ENCODE data around the gene NLGN1.

The NLGN1 gene

DNA sequence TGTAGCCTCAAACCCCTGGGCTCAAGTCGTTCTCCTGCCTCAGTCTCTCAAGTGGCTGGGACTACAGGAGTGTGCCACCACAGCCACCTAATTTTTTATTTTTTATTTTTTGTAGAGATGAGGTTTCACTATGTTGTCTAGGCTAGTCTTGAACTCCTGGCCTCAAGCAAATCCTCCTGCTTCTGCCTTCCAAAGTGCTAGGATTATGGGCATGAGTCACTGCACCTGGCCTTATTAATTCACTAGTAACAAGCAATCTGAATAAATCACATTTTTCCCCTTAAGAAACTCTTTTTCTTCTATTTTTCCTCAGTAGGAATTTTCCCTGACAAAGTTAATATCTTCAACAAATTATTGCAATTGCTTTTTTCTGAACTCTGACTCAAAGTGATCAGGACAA lies 336.9 kb downstream of the NLGN1 start:
- DNase-seq (ENCODE audit: low read depth) = no peak
- H3K4me3 ChIP-seq (ENCODE audit: low read depth, low read length) = no peak overlapping the region
- TF ChIP-seq, protein P1, sequence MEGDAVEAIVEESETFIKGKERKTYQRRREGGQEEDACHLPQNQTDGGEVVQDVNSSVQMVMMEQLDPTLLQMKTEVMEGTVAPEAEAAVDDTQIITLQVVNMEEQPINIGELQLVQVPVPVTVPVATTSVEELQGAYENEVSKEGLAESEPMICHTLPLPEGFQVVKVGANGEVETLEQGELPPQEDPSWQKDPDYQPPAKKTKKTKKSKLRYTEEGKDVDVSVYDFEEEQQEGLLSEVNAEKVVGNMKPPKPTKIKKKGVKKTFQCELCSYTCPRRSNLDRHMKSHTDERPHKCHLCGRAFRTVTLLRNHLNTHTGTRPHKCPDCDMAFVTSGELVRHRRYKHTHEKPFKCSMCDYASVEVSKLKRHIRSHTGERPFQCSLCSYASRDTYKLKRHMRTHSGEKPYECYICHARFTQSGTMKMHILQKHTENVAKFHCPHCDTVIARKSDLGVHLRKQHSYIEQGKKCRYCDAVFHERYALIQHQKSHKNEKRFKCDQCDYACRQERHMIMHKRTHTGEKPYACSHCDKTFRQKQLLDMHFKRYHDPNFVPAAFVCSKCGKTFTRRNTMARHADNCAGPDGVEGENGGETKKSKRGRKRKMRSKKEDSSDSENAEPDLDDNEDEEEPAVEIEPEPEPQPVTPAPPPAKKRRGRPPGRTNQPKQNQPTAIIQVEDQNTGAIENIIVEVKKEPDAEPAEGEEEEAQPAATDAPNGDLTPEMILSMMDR (IDR thresholded peaks at IDR 0.05; ENCODE audit: insufficient read depth, low read depth, low read length, missing control alignments) = no peak

- DNase-seq (ENCODE audit: low read depth) = no peak
- H3K4me3 ChIP-seq (ENCODE audit: low read depth, low read length) = no peak overlapping the region
- TF ChIP-seq, protein P1 (IDR thresholded peaks at IDR 0.05; ENCODE audit: insufficient read depth, low read depth, low read length, missing control alignments) = no peak
Measured at GRCh38 chr3:173734895-173735294, 337.4 kb downstream of the NLGN1 start.

DNA sequence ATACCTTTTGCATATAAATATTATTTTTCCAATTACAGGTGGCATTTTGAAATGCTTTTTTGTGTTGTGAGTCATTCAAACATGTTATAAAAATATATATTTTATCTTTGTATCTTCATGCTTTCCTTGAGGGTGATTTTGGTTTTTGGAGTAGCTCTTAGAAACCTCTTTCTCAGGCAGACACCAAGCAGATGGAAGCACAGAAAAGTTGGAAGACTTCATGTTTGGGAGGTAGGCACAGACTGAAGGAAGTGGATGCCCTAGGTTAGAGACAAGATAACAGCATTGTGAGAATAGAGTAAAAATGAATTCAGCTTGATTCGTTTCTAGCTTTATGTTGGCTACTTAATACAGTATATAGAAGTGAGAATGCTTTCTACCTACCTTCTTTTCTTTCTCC lies 338.3 kb downstream of the NLGN1 start:
- TF ChIP-seq, protein P1 (IDR thresholded peaks at IDR 0.05; ENCODE audit: insufficient read depth, low read depth, low read length, missing control alignments) = no peak
- DNase-seq (ENCODE audit: low read depth) = no peak
- no peak overlapping the region for H3K4me3 ChIP-seq (ENCODE audit: low read depth, low read length)

DNA sequence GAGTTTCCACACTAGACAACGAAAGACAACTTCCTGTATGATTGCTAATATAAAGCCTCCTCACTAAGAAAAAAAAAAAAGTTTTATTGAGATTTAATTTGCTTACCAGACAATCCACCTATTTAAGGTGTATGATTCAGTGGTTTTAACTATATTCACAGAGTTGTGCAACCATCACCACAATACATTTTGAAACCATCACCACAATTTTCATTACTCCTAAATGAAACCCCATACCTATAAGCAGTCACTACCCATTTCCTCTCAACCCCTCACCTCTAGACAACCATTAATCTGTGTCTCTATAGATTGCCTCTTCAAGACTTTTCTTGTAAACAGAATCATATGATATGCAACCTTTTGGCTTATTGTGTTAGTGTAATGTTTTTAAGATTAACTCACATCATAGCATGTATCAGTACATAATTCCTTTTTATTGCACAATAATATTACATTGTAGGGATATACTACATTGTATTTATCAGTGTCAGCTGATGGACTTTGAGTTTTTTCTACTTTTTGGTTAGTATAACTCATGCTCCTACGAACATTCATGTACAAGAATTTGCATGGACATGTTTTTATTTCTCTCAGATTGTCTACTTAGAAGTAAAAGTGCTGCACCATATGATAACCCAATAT lies 339.7 kb downstream of the NLGN1 start:
- no peak for DNase-seq (ENCODE audit: low read depth)
- TF ChIP-seq, protein P1 (IDR thresholded peaks at IDR 0.05; ENCODE audit: insufficient read depth, low read depth, low read length, missing control alignments) = no peak
- no peak overlapping the region for H3K4me3 ChIP-seq (ENCODE audit: low read depth, low read length)

- H3K4me3 ChIP-seq (ENCODE audit: low read depth, low read length) = no peak overlapping the region
- DNase-seq (ENCODE audit: low read depth) = no peak
- TF ChIP-seq, protein P1 (IDR thresholded peaks at IDR 0.05; ENCODE audit: insufficient read depth, low read depth, low read length, missing control alignments) = no peak
Measured at GRCh38 chr3:173739726-173740125, 342.2 kb downstream of the NLGN1 start.

- DNase-seq (ENCODE audit: low read depth) = no peak
- H3K4me3 ChIP-seq (ENCODE audit: low read depth, low read length) = no peak overlapping the region
- TF ChIP-seq, protein P1 (IDR thresholded peaks at IDR 0.05; ENCODE audit: insufficient read depth, low read depth, low read length, missing control alignments) = no peak
Measured at GRCh38 chr3:173742491-173742890, 344.9 kb downstream of the NLGN1 start.

GRCh38 chr3:173743111-173743510 lies 345.6 kb downstream of the NLGN1 start:
- DNase-seq (ENCODE audit: low read depth) = no peak
- H3K4me3 ChIP-seq (ENCODE audit: low read depth, low read length) = no peak overlapping the region
- TF ChIP-seq, protein P1 (IDR thresholded peaks at IDR 0.05; ENCODE audit: insufficient read depth, low read depth, low read length, missing control alignments) = no peak

All from GM12865 (cell line).